GM19240 (cell line): ENCODE results near the gene PLEKHG3.

ENCODE experiments used
- DNase-seq: peaks from one replicate; pipeline ENCODE4 v3.0.0; 2011; ENCODE audit warnings: low spot score; ENCODE audit not compliant: insufficient read length

Gene PLEKHG3

DNA sequence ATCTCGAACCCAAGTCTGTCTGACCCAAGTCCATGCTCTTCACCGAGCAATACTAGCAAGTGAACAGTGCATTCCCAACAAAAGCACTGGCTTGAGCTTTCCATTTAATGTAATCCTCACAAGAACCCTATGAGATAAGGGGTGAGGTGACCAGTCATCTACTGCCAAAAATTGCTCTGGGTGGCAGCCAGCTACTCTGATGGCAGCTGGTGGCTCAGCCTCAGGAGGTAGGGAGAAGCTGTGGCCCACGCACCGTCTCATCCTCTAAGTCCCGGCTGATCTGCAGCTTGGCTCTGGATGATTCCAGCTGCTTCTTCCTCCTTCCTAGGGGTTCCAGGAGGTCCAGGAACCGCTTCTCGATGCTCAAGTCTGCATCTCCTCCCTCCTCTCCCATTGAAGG, 75.2 kb downstream of the PLEKHG3 start:
- DNase-seq: no peak

DNA sequence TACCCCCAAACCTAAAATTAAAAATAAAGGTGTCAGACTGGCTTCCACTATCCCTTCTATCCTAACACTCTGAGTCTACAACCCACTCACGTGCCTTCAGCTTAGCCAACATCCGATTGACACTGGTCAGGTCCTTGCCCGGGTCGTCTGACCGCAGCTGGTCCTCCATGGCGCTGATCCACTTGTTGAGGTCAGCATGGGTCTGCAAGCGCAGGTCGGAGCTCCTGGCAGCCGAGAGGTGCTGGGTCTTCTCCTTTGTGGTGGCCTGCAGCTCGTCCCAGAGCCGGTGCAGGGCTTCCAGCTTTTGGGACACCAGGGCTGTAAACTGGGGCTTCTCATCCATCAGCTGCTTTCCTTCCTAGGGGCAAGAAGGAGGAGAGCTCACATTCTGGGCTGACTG, 78.0 kb downstream of the PLEKHG3 start:
- no peak for DNase-seq

- DNase-seq: no peak
Measured at GRCh38 chr14:64784006-64784405, 79.8 kb downstream of the PLEKHG3 start.

DNA sequence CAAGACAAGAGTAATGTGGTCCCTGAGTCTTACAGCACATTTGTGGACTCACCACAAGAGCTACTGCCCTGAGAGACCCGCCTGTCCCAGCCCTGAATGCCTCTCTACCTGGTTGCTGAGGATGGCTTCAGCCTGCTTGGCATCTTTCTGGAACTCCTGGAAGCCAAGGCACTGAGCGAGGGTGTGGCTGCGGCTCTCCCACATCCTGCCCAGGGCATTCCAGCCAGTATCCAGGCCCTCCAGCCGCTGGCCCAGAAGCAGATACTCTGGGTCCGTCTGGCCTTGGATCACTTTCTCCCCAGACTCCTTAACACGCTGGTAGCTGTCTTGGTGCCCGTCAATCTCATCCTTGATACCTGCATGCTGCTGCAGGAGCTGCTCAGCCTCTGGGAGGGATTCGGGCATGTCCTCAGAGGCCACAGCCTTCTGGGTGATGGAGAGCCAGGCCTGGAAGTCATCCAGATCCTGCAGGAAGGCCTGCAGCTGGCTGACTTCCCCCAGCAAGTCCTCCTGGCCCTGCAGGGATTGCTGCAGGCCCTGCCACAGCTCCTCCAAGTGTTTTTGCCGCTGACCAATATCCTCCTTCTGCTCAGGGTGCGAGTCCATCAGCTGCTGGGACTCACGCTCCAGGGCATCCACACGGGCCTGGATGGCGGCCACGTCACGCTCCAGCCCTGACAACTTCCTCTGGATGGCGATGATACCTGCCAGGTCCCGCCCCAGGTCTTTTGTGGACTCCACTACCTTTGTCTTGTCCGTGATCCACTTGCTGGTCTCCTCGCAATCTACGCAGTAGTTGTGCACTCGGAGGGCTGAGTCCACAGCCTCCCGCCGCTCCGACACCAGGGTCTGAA, 82.3 kb downstream of the PLEKHG3 start:
- DNase-seq: no peak

GRCh38 chr14:64787619-64788018, 83.4 kb downstream of the PLEKHG3 start:
- no peak for DNase-seq

DNA sequence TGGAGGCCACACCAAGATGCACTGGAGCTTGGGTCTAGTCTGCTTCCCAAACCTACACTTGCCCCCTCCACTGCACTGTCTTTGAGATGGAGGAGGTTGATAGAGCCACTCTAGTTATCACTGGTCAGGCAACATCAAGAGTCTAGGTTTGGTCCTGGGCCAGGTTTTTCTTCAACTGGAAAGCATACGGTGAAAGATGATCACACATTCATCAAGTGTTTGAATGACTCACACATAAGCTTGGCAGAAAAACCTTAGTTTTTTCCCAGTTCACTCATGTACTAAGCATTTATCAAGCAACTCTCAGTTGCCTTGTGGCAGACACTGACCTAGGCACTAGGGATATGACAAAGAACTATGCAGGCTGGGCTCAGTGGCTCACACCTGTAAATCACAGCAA, 84.5 kb downstream of the PLEKHG3 start:
- no peak for DNase-seq

DNA sequence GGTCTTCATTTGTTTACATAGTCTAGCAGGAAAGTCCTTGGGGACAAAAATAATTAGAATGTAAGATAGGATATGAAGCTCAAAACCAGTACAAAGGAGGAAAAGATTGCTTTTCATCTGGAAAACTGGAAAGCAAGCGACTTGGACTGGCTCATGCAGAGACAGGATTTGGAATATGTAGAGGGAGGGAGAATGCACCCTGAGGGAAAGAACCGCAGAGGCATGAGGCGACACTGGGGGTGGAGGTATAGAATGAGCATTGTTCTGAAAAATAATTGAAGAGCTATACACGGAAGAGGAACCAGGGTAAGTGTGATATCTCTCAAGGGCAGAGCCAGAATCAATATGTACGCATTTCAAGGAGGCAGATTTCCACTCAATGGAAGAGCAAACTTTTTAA, 85.5 kb downstream of the PLEKHG3 start:
- no peak for DNase-seq

GRCh38 chr14:64790478-64790877, 86.3 kb downstream of the PLEKHG3 start:
- no peak for DNase-seq

- no peak for DNase-seq
Measured at GRCh38 chr14:64792231-64792630, 88.0 kb downstream of the PLEKHG3 start.

- no peak for DNase-seq
Measured at GRCh38 chr14:64792871-64793560, 88.8 kb downstream of the PLEKHG3 start.

DNA sequence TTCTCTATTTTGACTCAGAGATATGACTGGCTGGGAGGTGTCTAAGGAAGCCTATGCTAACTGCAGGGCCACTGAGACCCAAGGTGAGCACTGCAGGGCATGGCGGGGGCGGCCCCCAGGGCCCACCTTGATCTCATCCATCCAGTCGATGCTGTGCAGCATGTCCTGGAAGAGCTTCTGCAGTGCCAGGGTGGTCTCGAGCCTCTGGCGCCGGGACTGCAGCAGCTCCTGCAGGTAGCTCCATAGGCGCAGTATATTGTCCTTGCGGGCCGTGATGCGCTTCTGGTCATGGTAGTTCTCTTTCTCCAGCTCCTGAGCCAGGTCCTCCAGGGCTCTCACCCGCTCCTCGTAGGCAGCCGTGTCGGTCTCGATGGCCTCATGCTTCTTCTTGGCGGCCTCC, 91.0 kb downstream of the PLEKHG3 start:
- DNase-seq: no peak

GRCh38 chr14:64795921-64796320, 91.7 kb downstream of the PLEKHG3 start:
- no peak for DNase-seq

DNA sequence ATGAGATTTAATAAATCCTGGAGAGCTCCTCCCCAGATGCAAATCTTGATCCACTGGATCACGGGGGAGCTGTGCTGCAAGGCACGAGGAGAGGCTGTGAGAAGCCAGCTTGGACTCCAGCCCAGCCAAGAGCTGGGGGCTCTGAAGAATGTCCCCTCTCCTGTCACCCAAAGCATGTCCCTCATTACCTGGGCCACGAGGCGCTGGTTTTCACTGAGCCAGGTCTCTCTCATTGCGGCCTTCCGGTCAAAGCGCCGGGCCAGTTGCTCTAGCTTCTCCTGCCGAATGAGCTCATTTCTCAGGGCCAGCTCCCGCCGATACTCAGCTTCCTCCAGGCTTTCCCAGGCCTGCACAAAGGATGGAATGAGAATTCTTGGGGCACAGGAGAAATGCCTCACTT, 92.1 kb downstream of the PLEKHG3 start:
- DNase-seq: no peak

- no peak for DNase-seq
Measured at GRCh38 chr14:64799555-64799954, 95.3 kb downstream of the PLEKHG3 start.
